HG03571 (cell line): ENCODE measurements around the gene SLC25A12.

Source experiments
- ATAC-seq: cut with Tn5 transposase; IDR thresholded peaks from one replicate; pipeline ENCODE4 v1.9.1; 2021; ENCODE audit not compliant: unreplicated experiment

SLC25A12 gene

DNA sequence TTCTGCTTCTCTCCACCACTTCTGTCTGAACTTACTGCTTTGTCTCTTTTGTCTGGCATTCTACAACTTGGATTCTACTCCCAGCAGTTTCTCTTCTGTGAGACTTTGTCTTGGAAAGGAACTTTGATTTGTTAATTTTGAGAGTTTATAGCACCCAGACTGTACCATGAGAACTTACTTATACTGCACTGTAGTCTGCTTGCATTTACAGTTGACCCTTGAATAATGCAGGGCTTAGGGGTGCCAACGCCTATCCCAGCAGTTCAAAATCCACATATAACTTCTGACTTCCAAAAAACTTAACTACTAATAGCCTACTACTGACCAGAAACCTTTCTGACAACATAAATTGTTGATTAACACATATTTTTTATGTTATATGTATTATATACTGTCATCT, 151.3 kb downstream of the SLC25A12 start:
- no peak for ATAC-seq

DNA sequence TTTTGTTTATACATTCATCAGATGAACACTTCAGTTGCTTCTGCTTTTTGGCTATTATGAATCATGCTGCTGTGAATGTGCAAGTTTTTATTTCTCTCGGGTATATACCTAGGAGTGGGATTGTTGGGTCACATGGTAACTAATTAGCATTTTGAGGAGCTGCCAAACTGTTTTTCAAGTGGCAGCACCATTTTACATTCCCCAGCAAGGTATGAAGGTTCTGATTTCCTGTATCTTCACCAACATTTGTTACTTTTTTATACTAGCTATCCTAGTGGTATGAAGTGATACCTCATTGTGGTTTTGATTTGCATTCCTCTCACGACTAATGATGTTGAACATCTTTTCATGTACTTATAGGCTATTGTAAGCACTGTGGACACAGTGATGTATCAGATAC, 152.9 kb downstream of the SLC25A12 start:
- no peak for ATAC-seq

DNA sequence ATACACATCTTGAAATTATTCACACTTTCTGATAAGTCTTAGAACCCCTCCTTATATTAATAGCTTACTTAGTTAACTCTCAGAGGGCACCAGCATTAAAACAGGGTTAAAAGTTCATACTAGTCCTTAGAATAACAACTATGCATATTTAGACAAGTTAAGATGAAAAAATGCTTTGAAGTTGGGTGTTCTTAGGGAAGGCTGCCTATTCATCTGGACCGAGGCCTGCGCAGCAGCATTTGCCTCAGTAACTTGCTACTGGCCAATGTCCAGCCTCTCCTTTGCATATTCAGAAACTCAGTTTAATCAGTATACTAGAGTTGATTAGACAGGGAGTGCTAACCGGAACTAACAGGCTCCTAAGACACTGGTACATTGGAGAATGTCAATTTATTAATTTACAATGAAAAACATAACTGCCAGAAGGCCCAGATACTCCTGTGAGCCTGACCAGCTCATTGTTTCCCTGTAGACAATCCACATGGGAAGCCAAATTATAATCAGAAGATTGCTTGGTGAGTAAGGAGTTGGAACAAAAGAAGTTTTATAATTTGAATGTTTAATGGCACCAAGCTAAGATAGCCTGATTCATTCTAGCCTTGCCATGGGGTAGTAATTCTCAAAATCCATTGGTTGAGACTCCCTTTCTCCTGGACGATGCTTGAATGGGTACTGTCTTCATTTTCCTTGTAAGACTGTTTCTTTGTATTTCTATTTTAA, 157.9 kb downstream of the SLC25A12 start:
- no peak for ATAC-seq
